T47D (cell line): ENCODE data around the gene PMS2.
"Not testable (repeated sequence)": the region's sequence is repeated elsewhere in the genome, so short reads cannot be mapped to it uniquely, and the experiment has no call there.

Source experiments
- DNase-seq, 2 experiments: peaks; one replicate each; pipeline versions ENCODE4 v3.0.0 to v3.0.0-alpha.2; 2011 to 2012; ENCODE audit warnings: low read depth in 1 of 2, low spot score in 1 of 2
- JUND ChIP-seq: IDR thresholded peaks from 2 replicates; pipeline ENCODE4 v1.6.1; 2012; ENCODE audit warnings: low read depth
- in situ Hi-C: cut with HindIII; loops from 2 replicates; pipeline ENCODE4 v1.10.0; 2016; ENCODE audit warnings: low sequenced_read_pairs, low pct_unique_long_range_greater_than_20kb

PMS2 gene

GRCh38 chr7:6008668-6009611 lies at the start of gene PMS2, which contains the start of gene AIMP2:
TSS of gene PMS2 (minus strand) at chr7:6009049. CDS start at chr7:6009019, 30 bp downstream.
TSS of gene AIMP2 (plus strand) at chr7:6009272. CDS start at chr7:6009364, 92 bp downstream.
- TF ChIP-seq JUND: no peak
- in situ Hi-C loops: no loop called here
- DNase-seq: peak; percentile 96 to 100

GRCh38 chr7:6057316-6058129 lies 48.7 kb upstream of the PMS2 start:
- in situ Hi-C loops: no loop called here
- DNase-seq: no peak
- TF ChIP-seq JUND: no peak

GRCh38 chr7:6056616-6057015 lies 47.8 kb upstream of the PMS2 start:
- DNase-seq: no peak
- in situ Hi-C loops: no loop called here
- TF ChIP-seq JUND: no peak

GRCh38 chr7:6051185-6051584 lies 42.3 kb upstream of the PMS2 start:
- DNase-seq: not testable (repeated sequence)

GRCh38 chr7:6049780-6050179 lies 40.9 kb upstream of the PMS2 start:
- in situ Hi-C loops: no loop called here
- DNase-seq: no peak
- no peak for TF ChIP-seq JUND

More at GRCh38 chr7:6051185-6051584, 42.3 kb upstream of the PMS2 start:
- in situ Hi-C loops: not testable (repeated sequence)

GRCh38 chr7:6035686-6036085 lies 26.8 kb upstream of the PMS2 start:
- in situ Hi-C loops: no loop called here
- no peak for DNase-seq
- TF ChIP-seq JUND: no peak

GRCh38 chr7:6035165-6035564 lies 26.3 kb upstream of the PMS2 start:
- no peak for DNase-seq
- in situ Hi-C loops: no loop called here
- TF ChIP-seq JUND: no peak

GRCh38 chr7:6032641-6033040 lies 23.8 kb upstream of the PMS2 start:
- in situ Hi-C loops: no loop called here
- TF ChIP-seq JUND: no peak
- no peak for DNase-seq

GRCh38 chr7:6032167-6032566 lies 23.3 kb upstream of the PMS2 start:
- in situ Hi-C loops: no loop called here
- no peak for TF ChIP-seq JUND
- DNase-seq: no peak

GRCh38 chr7:6031567-6031966 lies 22.7 kb upstream of the PMS2 start:
- in situ Hi-C loops: no loop called here
- DNase-seq: no peak
- no peak for TF ChIP-seq JUND

GRCh38 chr7:6030988-6031387 lies 22.1 kb upstream of the PMS2 start, which contains the start of gene ANKRD61:
TSS of gene ANKRD61 (plus strand) at chr7:6031376. CDS start at chr7:6031376, 0 bp downstream.
- no peak for DNase-seq
- TF ChIP-seq JUND: no peak
- in situ Hi-C loops: no loop called here

- no peak for TF ChIP-seq JUND
- DNase-seq: no peak
- in situ Hi-C loops: no loop called here
Measured at GRCh38 chr7:6028563-6028962, 19.7 kb upstream of the PMS2 start.

GRCh38 chr7:6027806-6028365 lies 19.0 kb upstream of the PMS2 start:
- in situ Hi-C loops: no loop called here
- no peak for DNase-seq
- TF ChIP-seq JUND: no peak
